LNCaP clone FGC (cell line): ENCODE results near the gene CCDC170.

Source experiments
- DNase-seq: peaks from one replicate; pipeline ENCODE4 v3.0.0-alpha.2; 2011; ENCODE audit warnings: low read depth
- H3K4me3 ChIP-seq: 2 replicates; pipeline ENCODE4 v1.5.1; 2011; ENCODE audit warnings: mild to moderate bottlenecking, low read depth, low read length, control low read depth
- TF ChIP-seq, protein P1 (sequence below): IDR thresholded peaks from 2 replicates; pipeline ENCODE4 v1.5.1; 2012; ENCODE audit warnings: mild to moderate bottlenecking; ENCODE audit not compliant: control insufficient read depth, insufficient read depth; ENCODE audit errors: extremely low read depth

The CCDC170 gene

DNA sequence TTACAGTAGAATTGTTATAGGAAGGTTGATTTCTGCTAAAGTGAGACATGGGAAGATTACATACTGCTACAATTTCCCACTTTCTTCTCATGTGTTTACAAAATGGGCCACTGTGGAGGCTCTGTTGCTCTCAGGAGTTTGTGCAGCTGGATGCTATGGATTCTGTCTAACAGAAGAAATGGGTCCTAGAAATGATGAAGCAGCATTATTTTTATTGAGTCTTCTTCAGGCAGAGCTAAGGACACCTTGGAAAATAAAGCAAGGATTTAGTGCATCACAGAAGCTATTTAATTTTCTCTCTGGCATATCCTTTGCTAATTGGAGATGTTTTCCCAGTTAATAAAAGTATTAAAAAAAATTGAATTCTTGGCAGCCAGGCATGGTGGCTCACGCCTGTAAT is 29.2 kb downstream of the CCDC170 start:
- no peak for DNase-seq
- TF ChIP-seq, protein P1, sequence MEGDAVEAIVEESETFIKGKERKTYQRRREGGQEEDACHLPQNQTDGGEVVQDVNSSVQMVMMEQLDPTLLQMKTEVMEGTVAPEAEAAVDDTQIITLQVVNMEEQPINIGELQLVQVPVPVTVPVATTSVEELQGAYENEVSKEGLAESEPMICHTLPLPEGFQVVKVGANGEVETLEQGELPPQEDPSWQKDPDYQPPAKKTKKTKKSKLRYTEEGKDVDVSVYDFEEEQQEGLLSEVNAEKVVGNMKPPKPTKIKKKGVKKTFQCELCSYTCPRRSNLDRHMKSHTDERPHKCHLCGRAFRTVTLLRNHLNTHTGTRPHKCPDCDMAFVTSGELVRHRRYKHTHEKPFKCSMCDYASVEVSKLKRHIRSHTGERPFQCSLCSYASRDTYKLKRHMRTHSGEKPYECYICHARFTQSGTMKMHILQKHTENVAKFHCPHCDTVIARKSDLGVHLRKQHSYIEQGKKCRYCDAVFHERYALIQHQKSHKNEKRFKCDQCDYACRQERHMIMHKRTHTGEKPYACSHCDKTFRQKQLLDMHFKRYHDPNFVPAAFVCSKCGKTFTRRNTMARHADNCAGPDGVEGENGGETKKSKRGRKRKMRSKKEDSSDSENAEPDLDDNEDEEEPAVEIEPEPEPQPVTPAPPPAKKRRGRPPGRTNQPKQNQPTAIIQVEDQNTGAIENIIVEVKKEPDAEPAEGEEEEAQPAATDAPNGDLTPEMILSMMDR = no peak
- H3K4me3 ChIP-seq = no peak overlapping the region

DNA sequence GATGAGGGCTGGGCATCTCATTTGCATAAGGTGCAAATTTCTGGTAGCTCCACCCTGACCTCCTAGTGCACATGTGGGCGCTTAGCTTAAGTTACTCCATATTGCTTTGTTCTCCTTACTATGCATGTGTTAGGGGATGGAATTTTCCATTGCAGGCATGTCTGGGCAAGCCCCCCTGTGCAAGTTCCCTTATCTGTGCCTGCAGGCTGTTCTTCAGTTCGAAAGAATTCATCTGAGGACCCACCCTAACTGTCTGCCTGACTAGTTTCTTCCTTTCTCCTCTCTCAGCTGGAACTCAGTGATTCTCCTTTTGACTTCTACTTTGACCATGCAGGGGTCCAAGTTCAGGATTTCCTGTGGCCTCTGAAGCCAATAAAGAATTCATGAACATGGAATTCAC is 30.2 kb downstream of the CCDC170 start:
- TF ChIP-seq, protein P1 = no peak
- no peak for DNase-seq

DNA sequence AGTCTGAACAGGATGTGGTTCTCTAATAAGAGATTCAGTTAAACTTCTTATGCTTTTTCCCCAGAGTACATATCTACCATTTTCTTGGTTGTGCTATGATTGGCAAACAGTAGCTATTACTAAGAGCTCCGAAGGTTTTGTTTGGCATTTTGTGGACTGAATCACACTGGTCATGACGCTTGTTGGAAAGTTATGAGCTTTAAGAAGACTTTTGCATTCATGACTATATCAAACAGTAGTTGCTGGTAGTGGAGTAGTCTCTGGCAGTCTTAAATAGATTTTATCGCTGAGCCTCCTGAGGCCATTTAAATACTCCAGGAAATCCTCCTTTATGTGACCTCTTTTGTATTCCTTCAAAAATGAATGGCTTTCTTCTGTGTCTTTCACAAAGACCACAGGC is 40.8 kb downstream of the CCDC170 start:
- H3K4me3 ChIP-seq = no peak overlapping the region
- DNase-seq = no peak
- TF ChIP-seq, protein P1 = no peak

More for the DNA sequence above, 30.2 kb downstream of the CCDC170 start:
- H3K4me3 ChIP-seq = no peak overlapping the region

DNA sequence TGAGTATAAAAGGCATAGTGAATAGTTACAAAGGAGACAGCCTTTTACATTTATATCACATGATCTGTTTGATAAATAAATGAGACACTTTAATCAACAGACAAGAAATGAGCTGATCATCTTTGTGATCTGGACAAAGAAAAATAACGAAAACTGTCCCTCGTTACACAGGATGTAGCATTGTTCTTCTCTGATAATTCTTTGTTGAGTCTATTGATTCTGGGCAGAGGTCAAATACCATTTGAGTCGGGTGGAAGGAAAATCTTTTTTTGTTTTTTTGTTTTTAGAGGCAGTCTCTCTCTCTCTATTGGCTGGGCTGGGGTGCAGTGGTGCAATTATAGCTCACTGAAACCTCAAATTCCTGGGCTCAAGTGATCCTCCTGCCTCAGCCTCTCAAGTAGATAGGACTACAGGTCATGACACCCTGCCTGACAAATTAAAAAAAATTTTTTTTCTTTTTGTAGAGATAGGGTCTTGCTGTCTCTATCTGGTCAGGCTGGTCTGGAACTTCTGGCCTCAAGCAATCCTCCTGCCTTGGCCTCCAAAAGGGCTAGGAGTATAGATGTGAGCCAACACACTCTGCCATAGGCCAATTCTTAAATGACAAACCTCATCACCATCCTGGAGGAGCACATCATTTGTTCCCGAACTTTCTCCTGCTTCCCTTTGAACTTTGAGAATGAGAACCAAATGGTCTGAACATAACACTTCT is 41.8 kb downstream of the CCDC170 start:
- TF ChIP-seq, protein P1 = no peak
- H3K4me3 ChIP-seq = no peak overlapping the region
- DNase-seq = no peak

DNA sequence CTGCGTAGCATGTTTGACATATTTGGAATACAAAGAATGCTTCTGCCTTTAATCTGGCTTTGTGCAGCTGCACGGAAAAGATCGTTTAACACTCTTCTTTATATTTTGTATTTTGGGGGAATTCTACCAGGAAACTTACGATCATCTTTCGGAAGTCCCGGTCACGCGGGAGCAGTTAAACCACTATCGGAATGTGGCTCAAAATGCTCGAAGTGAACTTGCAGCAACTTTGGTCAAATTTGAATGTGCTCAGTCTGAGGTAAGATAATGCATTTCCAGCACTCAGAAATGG is 42.3 kb downstream of the CCDC170 start:
- no peak for DNase-seq
- TF ChIP-seq, protein P1 = no peak
- no peak overlapping the region for H3K4me3 ChIP-seq

DNA sequence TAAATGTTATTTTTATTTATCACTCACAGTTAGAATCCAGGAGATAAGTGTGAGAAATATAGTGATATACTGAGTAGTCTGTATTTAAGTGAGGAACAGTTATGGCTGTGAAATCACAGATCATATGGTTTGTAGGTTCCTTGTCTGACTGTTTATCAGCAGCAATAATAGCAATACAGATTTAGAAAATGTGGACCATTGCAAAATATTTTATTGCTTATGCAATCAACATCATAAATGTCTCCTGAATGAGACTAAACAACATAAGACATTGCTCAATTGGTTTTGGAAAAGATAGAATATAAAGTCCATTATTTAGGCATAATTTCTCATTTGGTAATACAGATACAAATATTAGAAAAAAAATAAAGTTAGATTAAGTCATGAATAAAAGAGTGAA is 43.7 kb downstream of the CCDC170 start:
- TF ChIP-seq, protein P1 = no peak
- no peak for DNase-seq
- no peak overlapping the region for H3K4me3 ChIP-seq
